ENCODE data around the gene BTBD9. TPM values are rescaled to one million over a fixed set of nuclear protein-coding genes. Genes with fewer than 3 reads are reported as not detected.

Gene BTBD9
- total and polyA plus RNA-seq, 2 experiments from 2014 or later, result 13.0 to 17.0 TPM

- H3K36me3 ChIP-seq (replicated peaks; ENCODE audit: insufficient read depth, low read depth), result no peaks in the 10 kb centered on the region
- no peaks in the 10 kb centered on the region for H3K27me3 ChIP-seq
- no peak overlapping the region for H2AFZ ChIP-seq
- H3K79me2 ChIP-seq, result peaks cover 36% of the 10 kb centered on the region
- no peaks in the 10 kb centered on the region for H3K9me2 ChIP-seq (replicated peaks; ENCODE audit: insufficient read depth)
- DNase-seq (ENCODE audit: low spot score), result no peak
- H3K9me3 ChIP-seq (ENCODE audit: low read depth), result no peaks in the 10 kb centered on the region
- no peaks in the 10 kb centered on the region for H4K20me1 ChIP-seq (ENCODE audit: insufficient read depth, poor library complexity, severe bottlenecking)
- H3K4me3 ChIP-seq, result no peak overlapping the region
- peaks cover 26% of the 10 kb centered on the region for H3K4me1 ChIP-seq (ENCODE audit: insufficient read depth)
- H3K27ac ChIP-seq, result peak overlapping the region; percentile 62
- TF ChIP-seq EZH2phosphoT487 (IDR thresholded peaks at IDR 0.05; ENCODE audit: low read depth, severe bottlenecking, unreplicated experiment), result no peak
- no peak for TF ChIP-seq EZH2 (IDR thresholded peaks at IDR 0.05; ENCODE audit: borderline replicate concordance)
- no peak for TF ChIP-seq CTCF (IDR thresholded peaks at IDR 0.05; ENCODE audit: poor library complexity)
- WGBS (ENCODE audit: low lambda C conversion rate, missing lambda C conversion rate), result 60% methylated on average over 2 of the region's 2 CpGs
- no peak overlapping the region for H3K4me2 ChIP-seq
Observed at GRCh38 chr6:38604700-38605099, 35.0 kb downstream of the BTBD9 start.

GRCh38 chr6:38603966-38604365 lies 35.8 kb downstream of the BTBD9 start:
- Histone ChIP-seq H3K4me3 (no peak overlapping the region), H3K36me3 (replicated peaks; ENCODE audit: insufficient read depth, low read depth) (no peaks in the 10 kb centered on the region), H3K9me3 (ENCODE audit: low read depth) (no peaks in the 10 kb centered on the region), H3K79me2 (peaks cover 31% of the 10 kb centered on the region), H3K27me3 (no peaks in the 10 kb centered on the region), H2AFZ (no peak overlapping the region), H4K20me1 (ENCODE audit: insufficient read depth, poor library complexity, severe bottlenecking) (no peaks in the 10 kb centered on the region), H3K4me2 (peak overlapping the region; percentile 50), H3K9me2 (replicated peaks; ENCODE audit: insufficient read depth) (no peaks in the 10 kb centered on the region), H3K4me1 (ENCODE audit: insufficient read depth) (peaks cover 25% of the 10 kb centered on the region), H3K27ac (peak overlapping the region; percentile 62)
- 49% methylated on average over 3 of the region's 3 CpGs for WGBS (ENCODE audit: low lambda C conversion rate, missing lambda C conversion rate)
- no peak for TF ChIP-seq EZH2phosphoT487 (IDR thresholded peaks at IDR 0.05; ENCODE audit: low read depth, severe bottlenecking, unreplicated experiment)
- no peak for TF ChIP-seq CTCF (IDR thresholded peaks at IDR 0.05; ENCODE audit: poor library complexity)
- TF ChIP-seq EZH2 (IDR thresholded peaks at IDR 0.05; ENCODE audit: borderline replicate concordance), result no peak
- DNase-seq (ENCODE audit: low spot score), result peak; percentile 18

GRCh38 chr6:38603496-38603895 lies 36.2 kb downstream of the BTBD9 start:
- H3K9me3 ChIP-seq (ENCODE audit: low read depth), result no peaks in the 10 kb centered on the region
- H3K4me1 ChIP-seq (ENCODE audit: insufficient read depth), result peaks cover 25% of the 10 kb centered on the region
- H2AFZ ChIP-seq, result no peak overlapping the region
- WGBS (ENCODE audit: low lambda C conversion rate, missing lambda C conversion rate), result 65% methylated on average over 2 of the region's 2 CpGs
- H4K20me1 ChIP-seq (ENCODE audit: insufficient read depth, poor library complexity, severe bottlenecking), result no peaks in the 10 kb centered on the region
- no peaks in the 10 kb centered on the region for H3K36me3 ChIP-seq (replicated peaks; ENCODE audit: insufficient read depth, low read depth)
- H3K27me3 ChIP-seq, result no peaks in the 10 kb centered on the region
- DNase-seq (ENCODE audit: low spot score), result peak; percentile 28
- no peaks in the 10 kb centered on the region for H3K9me2 ChIP-seq (replicated peaks; ENCODE audit: insufficient read depth)
- H3K27ac ChIP-seq, result peak overlapping the region; percentile 62
- TF ChIP-seq CTCF (IDR thresholded peaks at IDR 0.05; ENCODE audit: poor library complexity) (no peak), EZH2 (IDR thresholded peaks at IDR 0.05; ENCODE audit: borderline replicate concordance) (no peak), EZH2phosphoT487 (IDR thresholded peaks at IDR 0.05; ENCODE audit: low read depth, severe bottlenecking, unreplicated experiment) (no peak)
- H3K4me3 ChIP-seq, result no peak overlapping the region
- peak overlapping the region; percentile 50 for H3K4me2 ChIP-seq
- H3K79me2 ChIP-seq, result peaks cover 27% of the 10 kb centered on the region

Measured in hepatocyte (in vitro differentiated cells).